Calu3 (cell line): ENCODE measurements around the gene TMC1. TPM values are rescaled to one million over a fixed set of nuclear protein-coding genes. Genes with fewer than 3 reads are reported as not detected.

Experiments used
- BruUV-seq: library from RNA; stranded (reverse); fragments of 400-500 nt; replicated peaks from 2 replicates; lab custom pipeline; 2021; lab: Mats Ljungman, UMichigan
- CTCF ChIA-PET: fragments of 300-600 bp; sonication (Branson Sonifier 250); formaldehyde crosslinking; loops from one replicate; lab custom pipeline; 2022; ENCODE audit warnings: antibody characterized with exemption; lab: Charles Lee
- DNase-seq: peaks from one replicate; pipeline ENCODE4 v3.0.0; 2022
- H3K27ac Mint-ChIP-seq: one replicate; pipeline ENCODE4 v1.8.0; 2022; ENCODE audit warnings: mixed read lengths; ENCODE audit not compliant: unreplicated experiment
- H3K27me3 Mint-ChIP-seq: one replicate; pipeline ENCODE4 v1.8.0; 2022; ENCODE audit warnings: mixed read lengths; ENCODE audit not compliant: unreplicated experiment
- H3K36me3 Mint-ChIP-seq: one replicate; pipeline ENCODE4 v1.8.0; 2022; ENCODE audit warnings: mild to moderate bottlenecking, moderate library complexity, mixed read lengths; ENCODE audit not compliant: insufficient read depth, unreplicated experiment
- H3K4me1 Mint-ChIP-seq: one replicate; pipeline ENCODE4 v1.8.0; 2022; ENCODE audit warnings: mild to moderate bottlenecking, low read depth, mixed read lengths; ENCODE audit not compliant: unreplicated experiment
- H3K4me3 Mint-ChIP-seq: one replicate; pipeline ENCODE4 v1.8.0; 2022; ENCODE audit warnings: mild to moderate bottlenecking, low read depth, moderate library complexity, mixed read lengths; ENCODE audit not compliant: unreplicated experiment
- H3K9me3 Mint-ChIP-seq: one replicate; pipeline ENCODE4 v1.8.0; 2022; ENCODE audit warnings: low read depth, mixed read lengths; ENCODE audit not compliant: unreplicated experiment
- intact Hi-C: fragments of 100-400 bp; cut with micrococcal nuclease; formaldehyde crosslinking; loops from one replicate; pipeline ENCODE4 v1.10.0; 2022; ENCODE audit not compliant: unreplicated experiment
- total RNA-seq: library from RNA; stranded (reverse); gene quantifications from 2 replicates; pipeline ENCODE4 v1.2.3, GENCODE V29; 2022
- TF ChIP-seq, protein P1 (sequence below): fragments of 200-600 bp; IDR thresholded peaks from one replicate; pipeline ENCODE4 v1.8.0; 2022; ENCODE audit warnings: antibody characterized with exemption; ENCODE audit not compliant: unreplicated experiment

The TMC1 gene
- total RNA-seq, 1 experiment from 2014 or later: not detected

DNA sequence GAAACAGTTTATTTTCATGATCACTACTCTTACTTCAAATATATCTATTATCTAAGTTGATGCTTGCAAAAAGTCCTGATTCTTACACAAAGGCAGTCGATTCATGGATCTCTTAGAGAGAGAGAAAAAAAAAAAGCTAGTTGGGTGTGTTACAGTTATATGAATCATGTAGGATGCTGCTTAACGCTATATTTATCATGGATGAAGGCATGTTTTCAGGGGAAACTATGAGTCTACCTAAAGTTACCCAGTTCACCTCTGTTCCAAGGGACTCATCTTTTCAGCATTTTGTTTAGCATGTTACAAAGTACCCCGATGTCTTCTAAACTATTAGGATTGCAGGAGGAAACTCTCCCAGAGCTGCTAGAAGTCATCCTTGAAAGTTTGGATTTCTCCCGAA, 13.5 kb downstream of the TMC1 start:
- CTCF ChIA-PET: no interaction called here
- H3K9me3 Mint-ChIP-seq: peaks cover 5% of the 10 kb centered on the region
- no peak for DNase-seq

DNA sequence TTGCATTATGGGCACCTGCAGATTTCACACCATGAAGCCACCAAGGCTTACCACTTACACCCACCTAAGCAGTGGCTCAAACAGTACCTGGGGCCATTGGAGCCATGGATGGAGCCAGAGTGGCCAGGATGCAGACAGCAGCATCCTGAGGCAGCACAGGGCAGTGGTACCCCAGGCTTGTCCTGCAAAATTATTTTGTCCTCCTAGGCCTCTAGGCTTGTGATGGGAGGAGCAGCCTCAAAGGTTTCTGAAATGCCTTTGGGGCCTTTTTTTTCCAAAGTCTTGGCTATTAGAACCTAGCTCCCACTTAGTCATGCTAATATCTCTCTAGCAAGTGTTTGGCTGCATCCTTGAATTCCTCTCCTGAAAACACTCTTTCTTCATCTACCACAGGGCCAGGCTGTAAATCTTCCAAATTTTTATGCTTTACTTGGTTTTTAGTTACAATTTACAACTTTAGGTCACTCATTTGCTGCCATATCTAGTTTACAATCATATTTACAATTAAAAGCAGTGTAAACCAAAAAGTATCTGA, 15.7 kb downstream of the TMC1 start:
- no TSS peak for BruUV-seq
- no peaks in the 10 kb centered on the region for H3K36me3 Mint-ChIP-seq
- CTCF ChIA-PET: no interaction called here

More for the DNA sequence above, 13.5 kb downstream of the TMC1 start:
- TF ChIP-seq, protein P1, sequence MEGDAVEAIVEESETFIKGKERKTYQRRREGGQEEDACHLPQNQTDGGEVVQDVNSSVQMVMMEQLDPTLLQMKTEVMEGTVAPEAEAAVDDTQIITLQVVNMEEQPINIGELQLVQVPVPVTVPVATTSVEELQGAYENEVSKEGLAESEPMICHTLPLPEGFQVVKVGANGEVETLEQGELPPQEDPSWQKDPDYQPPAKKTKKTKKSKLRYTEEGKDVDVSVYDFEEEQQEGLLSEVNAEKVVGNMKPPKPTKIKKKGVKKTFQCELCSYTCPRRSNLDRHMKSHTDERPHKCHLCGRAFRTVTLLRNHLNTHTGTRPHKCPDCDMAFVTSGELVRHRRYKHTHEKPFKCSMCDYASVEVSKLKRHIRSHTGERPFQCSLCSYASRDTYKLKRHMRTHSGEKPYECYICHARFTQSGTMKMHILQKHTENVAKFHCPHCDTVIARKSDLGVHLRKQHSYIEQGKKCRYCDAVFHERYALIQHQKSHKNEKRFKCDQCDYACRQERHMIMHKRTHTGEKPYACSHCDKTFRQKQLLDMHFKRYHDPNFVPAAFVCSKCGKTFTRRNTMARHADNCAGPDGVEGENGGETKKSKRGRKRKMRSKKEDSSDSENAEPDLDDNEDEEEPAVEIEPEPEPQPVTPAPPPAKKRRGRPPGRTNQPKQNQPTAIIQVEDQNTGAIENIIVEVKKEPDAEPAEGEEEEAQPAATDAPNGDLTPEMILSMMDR: no peak
- no peaks in the 10 kb centered on the region for H3K36me3 Mint-ChIP-seq
- H3K27me3 Mint-ChIP-seq: no peaks in the 10 kb centered on the region
- peaks cover 8% of the 10 kb centered on the region for H3K4me1 Mint-ChIP-seq
- H3K4me3 Mint-ChIP-seq: no peak overlapping the region
- BruUV-seq: no TSS peak
- H3K27ac Mint-ChIP-seq: no peak overlapping the region
- intact Hi-C loops: no loop called here

DNA sequence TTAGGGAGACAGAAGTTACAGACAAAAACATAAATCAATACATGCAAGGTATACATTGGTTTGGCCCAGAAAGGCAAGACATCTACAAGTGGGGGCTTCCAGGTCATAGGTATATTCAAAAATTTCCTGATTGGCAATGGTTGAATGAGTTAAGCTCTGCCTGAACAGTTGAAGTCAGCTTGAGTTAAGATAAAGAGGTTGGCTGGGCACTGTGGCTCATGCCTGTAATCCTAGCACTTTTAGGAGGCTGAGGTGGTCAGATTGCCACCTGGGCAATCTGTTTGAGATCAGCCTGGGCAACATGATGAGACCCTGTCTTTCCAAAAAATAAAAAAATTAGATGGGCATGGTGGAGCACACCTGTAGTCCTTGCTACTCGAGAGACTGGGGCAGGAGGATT, 16.3 kb downstream of the TMC1 start:
- BruUV-seq: no TSS peak
- CTCF ChIA-PET: no interaction called here

More for the DNA sequence above, 15.7 kb downstream of the TMC1 start:
- peaks cover 5% of the 10 kb centered on the region for H3K9me3 Mint-ChIP-seq
- no peak for DNase-seq
- H3K4me3 Mint-ChIP-seq: no peak overlapping the region
- no peaks in the 10 kb centered on the region for H3K27me3 Mint-ChIP-seq
- no peak overlapping the region for H3K27ac Mint-ChIP-seq
- TF ChIP-seq, protein P1: no peak
- intact Hi-C loops: no loop called here
- peaks cover 30% of the 10 kb centered on the region for H3K4me1 Mint-ChIP-seq

DNA sequence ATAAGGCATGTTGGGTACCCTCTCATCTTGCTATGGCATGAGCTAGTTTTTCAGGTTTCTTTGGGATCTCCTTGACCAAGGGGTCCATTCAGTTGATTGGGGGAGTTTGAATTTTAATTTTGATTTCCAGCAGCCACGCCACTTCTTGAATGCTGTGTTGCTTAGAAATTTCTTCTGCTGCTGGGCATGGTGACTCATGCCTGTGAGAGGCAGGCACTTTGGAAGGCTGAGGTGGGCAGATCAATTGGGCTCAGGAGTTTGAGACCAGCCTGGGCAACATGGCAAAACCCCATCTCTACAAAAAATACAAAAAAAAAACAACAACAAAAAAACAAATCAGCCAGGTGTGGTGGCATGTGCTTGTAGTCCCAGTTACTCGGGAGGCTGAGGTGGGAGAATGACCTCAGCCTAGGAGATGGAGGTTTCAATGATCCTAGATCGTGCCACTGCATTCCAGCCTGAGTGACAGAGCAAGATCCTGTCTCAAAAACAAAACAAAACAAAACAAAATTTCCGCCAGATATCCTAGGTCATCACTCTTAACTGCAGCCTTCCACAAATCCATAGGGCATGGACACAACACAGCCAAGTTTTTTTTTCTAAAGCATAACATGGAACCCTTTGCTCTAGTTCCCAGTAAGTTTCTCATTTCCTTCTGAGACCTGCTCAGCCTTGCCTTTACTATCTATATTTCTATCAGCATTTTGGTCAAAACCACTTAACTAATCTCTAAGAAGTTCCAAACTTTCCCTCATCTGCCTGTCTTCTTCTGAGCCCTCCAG, 17.7 kb downstream of the TMC1 start:
- BruUV-seq: no TSS peak
- DNase-seq: no peak
- Mint-ChIP-seq H3K36me3 (no peaks in the 10 kb centered on the region), H3K27me3 (no peaks in the 10 kb centered on the region), H3K27ac (no peak overlapping the region), H3K4me3 (no peak overlapping the region), H3K4me1 (peaks cover 39% of the 10 kb centered on the region), H3K9me3 (peaks cover 5% of the 10 kb centered on the region)
- CTCF ChIA-PET: no interaction called here
- TF ChIP-seq, protein P1: no peak
- intact Hi-C loops: no loop called here

More for the DNA sequence above, 16.3 kb downstream of the TMC1 start:
- Mint-ChIP-seq H3K27me3 (no peaks in the 10 kb centered on the region), H3K4me3 (no peak overlapping the region), H3K27ac (no peak overlapping the region), H3K36me3 (no peaks in the 10 kb centered on the region), H3K9me3 (peaks cover 5% of the 10 kb centered on the region), H3K4me1 (peaks cover 30% of the 10 kb centered on the region)
- TF ChIP-seq, protein P1: no peak
- intact Hi-C loops: no loop called here
- no peak for DNase-seq
